ENCODE data around the gene FBXO31.

FBXO31 gene

GRCh38 chr16:87278191-87279093 lies 105.1 kb downstream of the FBXO31 start:
- DNase-seq (ENCODE audit: low spot score): peak; percentile 73

Data from activated CD4-positive, alpha-beta T cell treated with anti-CD3 and anti-CD28 coated beads, Interleukin-2, Interleukin-4, amounts not matched to agents 100 ng/mL and 50 ng/mL, durations not matched to agents 16 hours and 8 hours (primary cell).